PC-9 (cell line): ENCODE measurements around the gene CCDC170.

Experiments used
- EZH2 ChIP-seq: fragments of 200-600 bp; sonication (generic); IDR thresholded peaks from 2 replicates; pipeline ENCODE4 v1.8.0; 2017; ENCODE audit warnings: antibody characterized with exemption, low read depth
- TF ChIP-seq, protein P1 (sequence below): fragments of 200-600 bp; sonication (generic); conservative IDR thresholded peaks from 2 replicates; pipeline ENCODE4 v1.6.1; 2017; ENCODE audit warnings: mixed run types, antibody characterized with exemption, mild to moderate bottlenecking, moderate library complexity

DNA sequence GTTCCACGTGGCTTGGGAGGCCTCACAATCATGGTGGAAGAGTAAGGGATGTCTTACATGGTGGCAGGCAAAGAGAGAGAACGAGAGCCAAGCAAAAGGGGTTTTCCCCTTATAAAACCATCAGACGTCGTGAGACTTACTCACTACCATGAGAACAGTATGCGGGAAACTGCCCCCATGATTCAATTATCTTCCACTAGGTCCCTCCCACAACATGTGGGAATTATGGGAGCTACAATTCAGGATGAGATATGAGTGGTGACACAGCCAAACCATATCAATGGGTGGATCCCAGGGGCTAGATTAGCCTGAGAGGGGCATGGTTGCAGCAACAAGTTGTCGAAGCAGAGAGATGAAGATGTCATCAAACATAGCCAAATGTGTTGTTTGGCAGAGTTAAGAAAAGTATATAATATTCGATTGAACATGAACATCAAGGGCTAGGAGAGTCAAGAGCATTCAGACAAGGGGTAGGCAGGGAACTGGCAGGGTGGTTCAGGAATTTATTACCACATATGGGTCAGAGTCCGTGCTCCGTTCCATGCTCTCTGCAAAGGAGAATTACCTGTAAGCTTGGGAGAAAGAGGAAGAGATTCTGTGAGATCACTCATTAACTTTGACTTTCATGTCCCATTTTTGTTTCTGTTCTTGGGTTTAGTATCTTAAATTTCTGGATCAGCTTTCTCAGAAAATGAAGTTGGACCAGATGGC is 98.8 kb downstream of the CCDC170 start:
- TF ChIP-seq, protein P1, sequence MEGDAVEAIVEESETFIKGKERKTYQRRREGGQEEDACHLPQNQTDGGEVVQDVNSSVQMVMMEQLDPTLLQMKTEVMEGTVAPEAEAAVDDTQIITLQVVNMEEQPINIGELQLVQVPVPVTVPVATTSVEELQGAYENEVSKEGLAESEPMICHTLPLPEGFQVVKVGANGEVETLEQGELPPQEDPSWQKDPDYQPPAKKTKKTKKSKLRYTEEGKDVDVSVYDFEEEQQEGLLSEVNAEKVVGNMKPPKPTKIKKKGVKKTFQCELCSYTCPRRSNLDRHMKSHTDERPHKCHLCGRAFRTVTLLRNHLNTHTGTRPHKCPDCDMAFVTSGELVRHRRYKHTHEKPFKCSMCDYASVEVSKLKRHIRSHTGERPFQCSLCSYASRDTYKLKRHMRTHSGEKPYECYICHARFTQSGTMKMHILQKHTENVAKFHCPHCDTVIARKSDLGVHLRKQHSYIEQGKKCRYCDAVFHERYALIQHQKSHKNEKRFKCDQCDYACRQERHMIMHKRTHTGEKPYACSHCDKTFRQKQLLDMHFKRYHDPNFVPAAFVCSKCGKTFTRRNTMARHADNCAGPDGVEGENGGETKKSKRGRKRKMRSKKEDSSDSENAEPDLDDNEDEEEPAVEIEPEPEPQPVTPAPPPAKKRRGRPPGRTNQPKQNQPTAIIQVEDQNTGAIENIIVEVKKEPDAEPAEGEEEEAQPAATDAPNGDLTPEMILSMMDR, result no peak
- no peak for TF ChIP-seq EZH2
